IMR-90 (cell line): ENCODE results near the gene DOCK2. TPM values are rescaled to one million over a fixed set of nuclear protein-coding genes. Genes with fewer than 3 reads are reported as not detected.

ENCODE experiments used
- ATAC-seq: fragments of 200-7000 bp; cut with Tn5 transposase; 2 replicates; pipeline ENCODE4 v1.9.1; 2020; ENCODE audit warnings: low read depth, mild to moderate bottlenecking, moderate library complexity
- BruUV-seq: library from RNA; stranded (reverse); fragments of 400-500 nt; replicated peaks from 2 replicates; lab custom pipeline; 2021; lab: Mats Ljungman, UMichigan
- CTCF ChIA-PET: fragments of 300-600 bp; formaldehyde crosslinking; extraction: SDS; loops from one replicate; lab custom pipeline; 2021; ENCODE audit warnings: antibody characterized with exemption; lab: Yijun Ruan, JAX
- POLR2A ChIA-PET: fragments of 300-600 bp; sonication (Branson Sonifier 250); formaldehyde crosslinking; loops from one replicate; lab custom pipeline; 2022; ENCODE audit warnings: antibody characterized with exemption; ENCODE audit not compliant: unreplicated experiment; lab: Charles Lee
- DNase-seq: peaks from one replicate; pipeline ENCODE4 v3.0.0; 2013
- H2AFZ ChIP-seq: replicated peaks from 2 replicates; pipeline ENCODE3; 2013; ENCODE audit warnings: low read length, mild to moderate bottlenecking; ENCODE audit not compliant: poor library complexity
- H2AK5ac ChIP-seq: 2 replicates; pipeline ENCODE4 v1.6.1; 2013; ENCODE audit warnings: low read depth, low read length, inconsistent platforms
- H2AK9ac ChIP-seq: replicated peaks from 2 replicates; pipeline ENCODE3; 2013; ENCODE audit warnings: mild to moderate bottlenecking, low read depth, low read length, moderate library complexity; ENCODE audit not compliant: poor library complexity
- H2BK120ac ChIP-seq: 2 replicates; pipeline ENCODE4 v1.6.1; 2013; ENCODE audit warnings: low read depth, low read length, inconsistent platforms
- H2BK15ac ChIP-seq: 3 replicates; pipeline ENCODE4 v1.6.1; 2013; ENCODE audit warnings: low read depth, low read length, inconsistent platforms
- H2BK20ac ChIP-seq: 2 replicates; pipeline ENCODE4 v1.6.1; 2013; ENCODE audit warnings: low read depth, mild to moderate bottlenecking, inconsistent platforms, low read length, moderate library complexity
- H2BK5ac ChIP-seq: 2 replicates; pipeline ENCODE4 v1.6.1; 2013; ENCODE audit warnings: mild to moderate bottlenecking, low read depth, low read length, inconsistent platforms; ENCODE audit not compliant: poor library complexity, severe bottlenecking
- H3K14ac ChIP-seq: replicated peaks from 2 replicates; pipeline ENCODE4 v1.6.1; 2013; ENCODE audit warnings: low read depth, low read length, inconsistent platforms
- H3K18ac ChIP-seq: 2 replicates; pipeline ENCODE4 v1.6.1; 2013; ENCODE audit warnings: low read depth, low read length, control low read depth
- H3K23ac ChIP-seq: 2 replicates; pipeline ENCODE4 v1.6.1; 2013; ENCODE audit warnings: low read depth, low read length, inconsistent platforms
- H3K27ac ChIP-seq: 2 replicates; pipeline ENCODE4 v1.5.1; 2013; ENCODE audit warnings: mild to moderate bottlenecking, control low read depth, low read length; ENCODE audit not compliant: insufficient read depth
- H3K27me3 ChIP-seq: 2 replicates; pipeline ENCODE4 v1.6.1; 2013; ENCODE audit warnings: low read length; ENCODE audit not compliant: control insufficient read depth, insufficient read depth
- H3K36me3 ChIP-seq: 2 replicates; pipeline ENCODE4 v1.6.1; 2013; ENCODE audit warnings: low read length, mixed read lengths; ENCODE audit not compliant: control insufficient read depth, insufficient read depth
- H3K4ac ChIP-seq: 2 replicates; pipeline ENCODE4 v1.6.1; 2013; ENCODE audit warnings: low read depth, low read length, inconsistent platforms
- H3K4me1 ChIP-seq: 2 replicates; pipeline ENCODE4 v1.6.1; 2013; ENCODE audit warnings: low read length, mixed read lengths; ENCODE audit not compliant: control insufficient read depth, insufficient read depth
- H3K4me2 ChIP-seq: 2 replicates; pipeline ENCODE4 v1.6.1; 2013; ENCODE audit warnings: low read depth, mild to moderate bottlenecking, control low read depth, low read length, moderate library complexity
- H3K4me3 ChIP-seq: 2 replicates; pipeline ENCODE4 v1.5.1; 2013; ENCODE audit warnings: low read depth, mild to moderate bottlenecking, control low read depth, low read length, moderate library complexity; ENCODE audit not compliant: insufficient read depth
- H3K56ac ChIP-seq: 2 replicates; pipeline ENCODE4 v1.6.1; 2013; ENCODE audit warnings: low read length, inconsistent platforms; ENCODE audit not compliant: insufficient read depth; ENCODE audit errors: extremely low read depth
- H3K79me1 ChIP-seq, 2 experiments: 2 replicates each; pipeline ENCODE4 v1.6.1; 2013; ENCODE audit warnings: low read length in 2 of 2, inconsistent platforms in 1 of 2, low read depth in 1 of 2
- H3K9ac ChIP-seq: 2 replicates; pipeline ENCODE4 v1.6.1; 2013; ENCODE audit warnings: low read depth, low read length, control low read depth
- H3K9me1 ChIP-seq: 2 replicates; pipeline ENCODE4 v1.6.1; 2013; ENCODE audit warnings: low read length, inconsistent platforms; ENCODE audit not compliant: insufficient read depth
- H3K9me3 ChIP-seq: 2 replicates; pipeline ENCODE4 v1.6.1; 2013; ENCODE audit warnings: low read length; ENCODE audit not compliant: control insufficient read depth, insufficient read depth
- H4K20me1 ChIP-seq: 2 replicates; pipeline ENCODE4 v1.6.1; 2013; ENCODE audit warnings: low read length, inconsistent platforms; ENCODE audit not compliant: insufficient read depth
- H4K5ac ChIP-seq: 2 replicates; pipeline ENCODE4 v1.6.1; 2013; ENCODE audit warnings: mild to moderate bottlenecking, low read depth, low read length, control low read depth
- H4K8ac ChIP-seq, 2 experiments: 2 replicates each; pipeline ENCODE4 v1.6.1; 2013; ENCODE audit warnings: low read depth in 2 of 2, low read length in 2 of 2, control low read depth in 1 of 2, inconsistent platforms in 1 of 2
- H4K91ac ChIP-seq: 2 replicates; pipeline ENCODE4 v1.6.1; 2013; ENCODE audit warnings: low read depth, low read length, inconsistent platforms; ENCODE audit not compliant: insufficient read depth
- NFE2L2 ChIP-seq: fragments of 150-350 bp; IDR thresholded peaks from 2 replicates; pipeline ENCODE4 v1.6.1; 2016; ENCODE audit warnings: low read depth, mild to moderate bottlenecking, low read length
- POLR2A ChIP-seq: IDR thresholded peaks from 2 replicates; pipeline ENCODE4 v1.6.1; 2012; ENCODE audit warnings: mild to moderate bottlenecking, low read depth, low read length
- WGBS, 2 experiments: methylation state at CpG; one replicate each; pipeline versions ENCODE4 v1.1.5 to v1.1.7; 2013; ENCODE audit warnings: missing lambda C conversion rate in 2 of 2; ENCODE audit not compliant: insufficient read length in 1 of 2; ENCODE audit errors: extremely low coverage in 2 of 2; 5-methylcytosine and 5-hydroxymethylcytosine counted together
- dilution Hi-C: fragments of 300-500 bp; cut with HindIII; formaldehyde crosslinking; loops from one replicate; pipeline ENCODE4 v1.14.3; 2018; ENCODE audit warnings: low sequenced_read_pairs; ENCODE audit not compliant: unreplicated experiment
- in situ Hi-C: fragments of 300-500 bp; cut with MboI; formaldehyde crosslinking; loops from 3 replicates; pipeline ENCODE4 v1.14.3; 2019; ENCODE audit warnings: low sequenced_read_pairs, inconsistent platforms, mixed read lengths
- intact Hi-C: fragments of 100-400 bp; cut with micrococcal nuclease; formaldehyde crosslinking; loops from 2 replicates; pipeline ENCODE4 v1.10.0; 2022
- polyA plus RNA-seq, 3 experiments: library from polyadenylated mRNA; depleted of rRNA; stranded (reverse); fragments of >200 nt; gene quantifications; 2 replicates each; pipeline ENCODE4 v1.2.3, GENCODE V29; 2012; ENCODE audit warnings: low replicate concordance in 1 of 3
- total RNA-seq: library from RNA; depleted of rRNA; stranded (reverse); fragments of >200 nt; gene quantifications from 2 replicates; pipeline ENCODE4 v1.2.3, GENCODE V29; 2012

Gene DOCK2
- total and polyA plus RNA-seq, 2 of the 4 experiments (the other 2 are of a cell fraction): 0.72 to 3.0 TPM

DNA sequence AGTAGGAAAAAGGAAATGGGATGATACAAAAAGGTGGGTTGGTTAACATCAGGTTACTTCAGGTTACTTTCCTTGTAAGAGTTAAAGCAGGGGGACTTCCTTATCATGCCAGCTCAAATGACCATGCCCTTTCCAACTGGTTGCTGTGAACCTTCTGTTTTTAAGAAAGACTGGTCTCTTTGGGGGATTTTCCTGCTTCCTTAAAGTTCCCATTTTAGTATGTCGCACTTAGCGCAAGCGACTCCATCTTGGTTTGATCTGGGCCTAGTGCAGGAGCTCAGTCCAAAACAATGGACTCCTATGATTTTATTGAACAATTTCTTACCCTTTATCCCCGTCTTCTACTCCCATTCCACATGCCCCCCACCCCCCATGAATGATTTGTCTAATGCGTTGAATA is 173.4 kb downstream of the DOCK2 start:
- H3K56ac ChIP-seq: no peak overlapping the region
- intact Hi-C loops (no loop called here), in situ Hi-C loops (no loop called here), dilution Hi-C loops (no loop called here)
- POLR2A ChIA-PET: no interaction called here
- H2BK120ac ChIP-seq: no peak overlapping the region
- peaks cover 1% of the 10 kb centered on the region for H3K4me1 ChIP-seq
- TF ChIP-seq POLR2A: no peak
- no peak for TF ChIP-seq NFE2L2
- H3K14ac ChIP-seq: no peak overlapping the region
- H2BK5ac ChIP-seq: no peak overlapping the region
- H3K18ac ChIP-seq: no peak overlapping the region
- peaks cover 0 to 2% of the 10 kb centered on the region in 2 experiments; a peak in 1 of 4 replicates for H3K79me1 ChIP-seq
- no peak overlapping the region for H4K91ac ChIP-seq
- no peak overlapping the region for H2AFZ ChIP-seq
- H4K8ac ChIP-seq: no peak overlapping the region
- CTCF ChIA-PET: no interaction called here
- BruUV-seq: no TSS peak
- H2AK5ac ChIP-seq: no peak overlapping the region
- H2BK15ac ChIP-seq: no peak overlapping the region; the same call in 2 of the 3 replicates
- H4K20me1 ChIP-seq: no peaks in the 10 kb centered on the region
- H3K36me3 ChIP-seq: no peaks in the 10 kb centered on the region
- H3K23ac ChIP-seq: no peak overlapping the region
- no peak overlapping the region for H3K27ac ChIP-seq
- no peak overlapping the region for H3K9ac ChIP-seq
- H2AK9ac ChIP-seq: no peak overlapping the region
- H3K9me3 ChIP-seq: no peaks in the 10 kb centered on the region
- DNase-seq (no peak), ATAC-seq (no peak)
- no peak overlapping the region for H3K4me3 ChIP-seq
- H3K27me3 ChIP-seq: no peaks in the 10 kb centered on the region
- H4K5ac ChIP-seq: no peak overlapping the region
- no peak overlapping the region for H2BK20ac ChIP-seq
- H3K4ac ChIP-seq: no peak overlapping the region
- no CpG with 5 or more reads among the region's 5 CpGs for WGBS, 2 experiments
- no peak overlapping the region for H3K4me2 ChIP-seq
- H3K9me1 ChIP-seq: peaks cover 2% of the 10 kb centered on the region
